Coronary artery (tissue), 2 donors: ENCODE measurements around the gene UEVLD.

Experiments
- DNase-seq: peaks from one replicate; pipeline ENCODE4 v3.0.0-alpha.2; 2017; ENCODE audit warnings: low spot score
- H3K27ac ChIP-seq, 2 donors: fragments of 200-600 bp; sonication (generic); one replicate each; pipeline ENCODE4 v1.5.1; 2016 to 2019
- H3K4me3 ChIP-seq: fragments of 200-600 bp; sonication (generic); 2 replicates; pipeline ENCODE4 v1.5.1; 2016; ENCODE audit warnings: mild to moderate bottlenecking, moderate library complexity
- TF ChIP-seq, protein P1 (sequence below): fragments of 200-600 bp; sonication (generic); IDR thresholded peaks from one replicate; pipeline ENCODE4 v1.5.1; 2019; ENCODE audit warnings: antibody characterized with exemption

Gene UEVLD

GRCh38 chr11:18580113-18580766, 8.3 kb downstream of the UEVLD start:
- TF ChIP-seq, protein P1, sequence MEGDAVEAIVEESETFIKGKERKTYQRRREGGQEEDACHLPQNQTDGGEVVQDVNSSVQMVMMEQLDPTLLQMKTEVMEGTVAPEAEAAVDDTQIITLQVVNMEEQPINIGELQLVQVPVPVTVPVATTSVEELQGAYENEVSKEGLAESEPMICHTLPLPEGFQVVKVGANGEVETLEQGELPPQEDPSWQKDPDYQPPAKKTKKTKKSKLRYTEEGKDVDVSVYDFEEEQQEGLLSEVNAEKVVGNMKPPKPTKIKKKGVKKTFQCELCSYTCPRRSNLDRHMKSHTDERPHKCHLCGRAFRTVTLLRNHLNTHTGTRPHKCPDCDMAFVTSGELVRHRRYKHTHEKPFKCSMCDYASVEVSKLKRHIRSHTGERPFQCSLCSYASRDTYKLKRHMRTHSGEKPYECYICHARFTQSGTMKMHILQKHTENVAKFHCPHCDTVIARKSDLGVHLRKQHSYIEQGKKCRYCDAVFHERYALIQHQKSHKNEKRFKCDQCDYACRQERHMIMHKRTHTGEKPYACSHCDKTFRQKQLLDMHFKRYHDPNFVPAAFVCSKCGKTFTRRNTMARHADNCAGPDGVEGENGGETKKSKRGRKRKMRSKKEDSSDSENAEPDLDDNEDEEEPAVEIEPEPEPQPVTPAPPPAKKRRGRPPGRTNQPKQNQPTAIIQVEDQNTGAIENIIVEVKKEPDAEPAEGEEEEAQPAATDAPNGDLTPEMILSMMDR: no peak
- no peak for DNase-seq
- no peak overlapping the region for H3K27ac ChIP-seq
- no peak overlapping the region for H3K4me3 ChIP-seq

DNA sequence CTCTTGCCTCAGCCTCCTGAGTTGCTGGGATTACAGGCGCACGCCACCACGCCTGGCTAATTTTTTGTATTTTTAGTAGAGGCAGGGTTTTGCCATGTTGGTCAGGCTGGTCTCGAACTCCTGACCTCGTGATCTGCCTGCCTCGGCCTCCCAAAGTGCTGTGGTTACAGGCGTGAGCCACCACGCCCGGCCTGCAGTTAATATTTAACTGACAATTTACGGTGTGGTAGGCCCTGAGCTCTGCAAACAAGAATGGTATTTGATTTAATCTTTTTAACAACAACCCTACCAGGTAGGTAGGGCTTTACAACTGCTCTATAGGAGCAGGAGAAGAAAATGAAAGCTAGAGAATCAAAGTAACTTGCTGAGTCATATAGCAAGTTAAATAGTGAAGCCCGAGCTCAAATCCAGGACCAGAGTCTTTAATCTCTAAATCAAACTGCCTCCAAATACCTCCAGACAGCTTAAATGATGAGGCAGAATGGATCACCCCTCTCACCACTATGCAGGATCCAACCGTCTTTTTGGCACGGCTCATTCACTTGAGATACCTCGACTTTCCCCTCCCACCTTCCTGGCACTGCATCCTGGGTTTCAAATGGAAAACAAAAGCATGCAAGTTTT, 9.4 kb downstream of the UEVLD start:
- TF ChIP-seq, protein P1: no peak
- Histone ChIP-seq H3K4me3 (no peak overlapping the region), H3K27ac (no peak overlapping the region)
- DNase-seq: no peak

DNA sequence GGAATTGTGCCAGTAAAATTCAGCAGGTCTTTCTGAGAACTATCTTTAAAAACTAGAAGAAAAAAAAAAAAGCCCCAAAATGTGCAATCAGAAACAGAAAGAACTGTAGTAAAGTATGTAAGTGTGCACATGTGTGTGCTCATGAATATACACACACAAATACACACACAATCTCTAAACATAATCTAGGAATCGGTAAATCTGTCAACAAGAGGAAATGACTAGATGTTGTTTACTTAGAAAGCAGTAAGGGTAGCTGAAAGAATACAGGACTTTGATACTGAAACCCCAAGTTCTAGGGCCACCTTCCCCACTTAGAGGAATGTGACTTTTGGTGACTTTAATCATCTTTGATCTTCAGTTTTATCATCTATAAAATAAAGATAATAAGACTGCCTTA, 13.2 kb downstream of the UEVLD start:
- Histone ChIP-seq H3K4me3 (no peak overlapping the region), H3K27ac (no peak overlapping the region)
- TF ChIP-seq, protein P1: no peak
- no peak for DNase-seq

DNA sequence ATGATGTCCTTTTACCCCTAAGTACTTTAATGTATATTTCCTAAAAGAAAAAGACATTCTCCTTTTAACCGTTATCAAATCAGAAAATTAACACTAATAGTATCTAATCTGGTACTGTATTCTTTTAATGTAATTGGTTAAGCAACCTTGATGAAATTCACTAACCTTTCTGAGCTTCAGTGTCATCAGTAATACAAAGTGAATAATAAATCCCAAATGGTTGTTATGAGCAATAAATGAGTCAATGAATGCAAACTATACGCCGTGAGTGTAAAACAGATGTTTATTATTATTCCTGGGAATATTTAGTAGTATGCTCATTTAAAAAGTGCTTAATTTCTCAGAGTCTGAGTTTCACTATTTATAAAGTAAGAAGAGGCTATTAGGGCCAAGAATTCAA, 21.5 kb downstream of the UEVLD start:
- TF ChIP-seq, protein P1: no peak
- Histone ChIP-seq H3K27ac (no peak overlapping the region), H3K4me3 (no peak overlapping the region)
- no peak for DNase-seq

- H3K27ac ChIP-seq: no peak overlapping the region
- no peak overlapping the region for H3K4me3 ChIP-seq
- DNase-seq: no peak
- TF ChIP-seq, protein P1: no peak
These were observed 22.1 kb downstream of the UEVLD start for GRCh38 chr11:18566406-18566805.

DNA sequence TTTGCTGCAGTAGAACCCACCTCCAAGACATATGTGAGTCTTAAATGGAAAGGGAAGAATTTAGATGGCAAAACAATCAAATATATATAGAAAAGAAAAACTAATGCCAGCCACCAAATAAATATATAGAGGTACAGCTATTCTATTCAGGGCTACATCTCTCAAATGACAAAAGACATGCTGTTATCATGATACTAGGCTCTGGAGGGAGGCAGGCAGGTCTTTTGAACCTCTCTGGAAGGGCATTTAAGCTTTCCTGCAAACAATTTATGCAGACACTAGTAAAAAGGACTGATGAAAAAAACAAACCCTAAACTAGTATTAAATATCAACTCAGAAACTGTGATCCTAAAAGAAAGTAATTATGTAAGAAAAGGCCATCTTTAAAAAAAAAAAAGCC, 24.4 kb downstream of the UEVLD start:
- Histone ChIP-seq H3K27ac (no peak overlapping the region), H3K4me3 (no peak overlapping the region)
- DNase-seq: no peak
- TF ChIP-seq, protein P1: no peak

DNA sequence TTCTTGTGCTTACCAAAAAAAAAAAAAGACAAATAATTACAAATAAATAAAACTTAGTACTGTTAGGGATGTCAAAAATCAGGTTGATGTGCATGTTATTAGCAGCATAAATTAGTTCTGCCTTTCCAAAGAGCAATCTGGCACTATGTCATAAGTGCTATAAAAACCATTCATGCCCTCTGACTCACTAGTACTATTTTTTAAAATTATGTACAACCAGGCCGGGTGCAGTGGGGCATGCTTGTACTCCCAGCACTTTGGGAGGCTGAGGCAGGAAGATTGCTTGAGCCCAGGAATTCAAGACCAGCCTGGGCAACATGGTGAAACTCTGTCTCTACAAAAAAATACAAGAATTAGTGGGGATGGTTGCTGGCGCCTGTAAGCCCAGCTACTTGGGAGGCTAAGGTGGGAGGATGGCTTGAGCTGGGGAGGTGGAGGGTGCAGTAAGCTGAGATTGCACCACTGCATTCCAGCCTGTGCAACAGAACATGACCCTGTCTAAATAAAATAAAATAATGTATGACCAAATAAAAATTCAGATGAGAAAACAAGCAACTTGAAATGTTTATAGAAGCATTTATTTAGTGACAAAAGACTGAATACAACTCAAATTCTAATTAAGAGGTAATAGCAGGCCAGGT, 25.3 kb downstream of the UEVLD start:
- Histone ChIP-seq H3K27ac (no peak overlapping the region), H3K4me3 (no peak overlapping the region)
- TF ChIP-seq, protein P1: no peak
- DNase-seq: no peak
